Neural crest cell (in vitro differentiated cells): ENCODE results near the gene RPAP3. TPM values are rescaled to one million over a fixed set of nuclear protein-coding genes. Genes with fewer than 3 reads are reported as not detected.

Source experiments
- DNase-seq: peaks from one replicate; pipeline ENCODE4 v3.0.0; 2021; ENCODE audit warnings: low read depth, mixed read lengths, low spot score
- H3K27ac Mint-ChIP-seq: one replicate; pipeline ENCODE4 v1.8.0; 2021; ENCODE audit warnings: mild to moderate bottlenecking, mixed read lengths; ENCODE audit not compliant: unreplicated experiment
- H3K27me3 Mint-ChIP-seq: 2 replicates; pipeline ENCODE4 v1.8.0; 2021; ENCODE audit warnings: low read depth, mild to moderate bottlenecking, mixed read lengths
- H3K36me3 Mint-ChIP-seq: 2 replicates; pipeline ENCODE4 v1.8.0; 2021; ENCODE audit warnings: low read depth, mild to moderate bottlenecking, mixed read lengths
- H3K4me1 Mint-ChIP-seq: 2 replicates; pipeline ENCODE4 v1.8.0; 2021; ENCODE audit warnings: mixed read lengths
- H3K4me3 Mint-ChIP-seq: one replicate; pipeline ENCODE4 v1.8.0; 2021; ENCODE audit warnings: mild to moderate bottlenecking, mixed read lengths
- H3K9me3 Mint-ChIP-seq: 2 replicates; pipeline ENCODE4 v1.8.0; 2021; ENCODE audit warnings: mixed read lengths
- CTCF ChIP-seq: fragments of 200-600 bp; sonication (generic); conservative IDR thresholded peaks from 2 replicates; pipeline ENCODE4 v1.5.0; 2021; ENCODE audit warnings: antibody characterized with exemption, mild to moderate bottlenecking
- total RNA-seq: library from RNA; stranded (reverse); gene quantifications from 2 replicates; pipeline ENCODE4 v1.2.1, GENCODE V29; 2021

The RPAP3 gene
- total RNA-seq, 1 donor from 2014 or later: 49.4 TPM

GRCh38 chr12:47741340-47741703, 35.5 kb upstream of the RPAP3 start:
- H3K4me1 Mint-ChIP-seq: peaks cover 19% of the 10 kb centered on the region
- no peak overlapping the region for H3K4me3 Mint-ChIP-seq
- no peaks in the 10 kb centered on the region for H3K9me3 Mint-ChIP-seq
- H3K27me3 Mint-ChIP-seq: peaks cover 13% of the 10 kb centered on the region
- DNase-seq: no peak
- no peak for TF ChIP-seq CTCF
- no peaks in the 10 kb centered on the region for H3K36me3 Mint-ChIP-seq
- H3K27ac Mint-ChIP-seq: peak overlapping the region; percentile 50

DNA sequence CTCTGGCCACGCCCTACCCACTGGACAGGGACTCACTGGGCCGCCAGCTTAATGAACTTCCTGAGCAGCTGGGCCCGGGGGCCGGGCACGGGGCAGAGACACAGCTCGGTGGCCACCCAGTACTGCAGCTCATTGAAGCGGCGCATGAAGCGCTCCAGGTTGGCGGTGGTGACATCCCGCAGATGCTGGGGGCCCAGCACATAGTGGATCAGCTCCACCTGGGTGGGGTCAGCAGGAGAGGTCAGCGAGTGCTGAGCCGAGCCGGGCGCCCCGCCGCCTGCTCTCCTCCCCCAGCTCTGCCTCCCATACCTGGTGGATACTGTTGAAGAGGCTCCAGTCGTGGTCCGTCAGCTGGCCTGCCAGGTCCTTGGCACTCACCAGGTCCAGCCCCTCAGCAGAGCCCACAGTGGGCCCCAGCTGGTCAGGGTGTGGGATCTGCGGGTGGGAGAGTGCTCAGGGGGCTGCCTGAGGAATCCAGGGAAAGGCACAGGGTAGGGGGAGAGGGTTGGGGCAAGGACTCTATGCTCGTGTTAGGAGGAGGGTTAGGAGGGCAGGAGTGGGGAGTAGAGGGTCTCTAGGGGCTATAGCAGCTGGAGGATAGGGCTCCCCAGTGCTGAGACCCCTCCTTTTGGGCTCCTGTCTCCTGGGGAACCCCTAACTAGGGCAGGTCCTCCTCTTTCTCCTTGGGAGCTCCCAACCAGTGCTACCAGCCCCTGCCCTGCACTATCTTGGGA, 34.9 kb upstream of the RPAP3 start:
- peaks cover 13% of the 10 kb centered on the region for H3K27me3 Mint-ChIP-seq
- no peaks in the 10 kb centered on the region for H3K9me3 Mint-ChIP-seq
- peak overlapping the region; percentile 50 for H3K27ac Mint-ChIP-seq
- H3K36me3 Mint-ChIP-seq: no peaks in the 10 kb centered on the region
- TF ChIP-seq CTCF: no peak
- no peak overlapping the region for H3K4me3 Mint-ChIP-seq
- no peak for DNase-seq
- peaks cover 19% of the 10 kb centered on the region for H3K4me1 Mint-ChIP-seq

- Mint-ChIP-seq H3K27ac (no peak overlapping the region), H3K27me3 (peaks cover 11% of the 10 kb centered on the region), H3K4me3 (no peak overlapping the region), H3K36me3 (no peaks in the 10 kb centered on the region), H3K9me3 (no peaks in the 10 kb centered on the region), H3K4me1 (peaks cover 15% of the 10 kb centered on the region)
- no peak for DNase-seq
- TF ChIP-seq CTCF: no peak
These were observed 34.1 kb upstream of the RPAP3 start for GRCh38 chr12:47739979-47740378.

DNA sequence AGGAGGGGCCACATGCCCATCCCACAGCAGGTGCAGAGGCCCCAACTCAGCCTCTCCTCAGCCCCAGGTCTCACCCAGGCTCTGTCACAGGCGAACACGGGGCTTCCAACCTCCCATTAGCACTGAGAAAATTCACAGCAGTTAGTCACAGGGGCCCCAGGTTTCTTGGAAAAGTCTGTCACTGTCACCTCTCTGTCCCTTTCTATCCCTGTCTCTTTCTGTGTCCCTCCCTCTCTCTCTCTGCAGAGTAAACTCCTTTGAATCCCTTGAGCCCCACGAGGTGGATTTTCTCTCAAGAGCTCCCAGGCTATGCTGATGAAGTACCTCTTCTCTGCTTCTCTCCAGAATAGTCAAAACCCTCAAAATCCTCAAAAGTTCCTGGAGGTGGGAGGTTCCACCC, 33.5 kb upstream of the RPAP3 start:
- no peaks in the 10 kb centered on the region for H3K36me3 Mint-ChIP-seq

GRCh38 chr12:47737936-47738594, 32.2 kb upstream of the RPAP3 start:
- no peak for DNase-seq
- Mint-ChIP-seq H3K27ac (no peak overlapping the region), H3K36me3 (no peaks in the 10 kb centered on the region), H3K9me3 (no peaks in the 10 kb centered on the region), H3K4me1 (peaks cover 21% of the 10 kb centered on the region), H3K4me3 (no peak overlapping the region), H3K27me3 (no peaks in the 10 kb centered on the region)
- no peak for TF ChIP-seq CTCF

More for the DNA sequence above, 33.5 kb upstream of the RPAP3 start:
- no peak for DNase-seq
- TF ChIP-seq CTCF: no peak
- peaks cover 17% of the 10 kb centered on the region for H3K4me1 Mint-ChIP-seq
- H3K4me3 Mint-ChIP-seq: no peak overlapping the region
- H3K27ac Mint-ChIP-seq: no peak overlapping the region
- H3K27me3 Mint-ChIP-seq: peaks cover 7% of the 10 kb centered on the region
- H3K9me3 Mint-ChIP-seq: no peaks in the 10 kb centered on the region
